Measurements from ENCODE around the gene BCR. TPM values are rescaled to one million over a fixed set of nuclear protein-coding genes. Genes with fewer than 3 reads are reported as not detected.
A peak's percentile ranks its signal among the peaks of the same experiment; 100 is the strongest.
"Not testable (repeated sequence)": the region's sequence is repeated elsewhere in the genome, so short reads cannot be mapped to it uniquely, and the experiment has no call there.

Gene BCR
- total RNA-seq, 1 donor from 2014 or later, result 24.3 TPM

- no peak for DNase-seq (ENCODE audit: low spot score)
- intact Hi-C loops (cut with DNase I), result loop anchor here (10.0 kb wide), 1 partner anchor 334 kb away; no protein-coding TSS in a partner anchor
These were observed 108.2 kb downstream of the BCR start for GRCh38 chr22:23288301-23289129.

- intact Hi-C loops (cut with DNase I), result loop anchor here (10.0 kb wide), 1 partner anchor 334 kb away; no protein-coding TSS in a partner anchor
- no peak for DNase-seq (ENCODE audit: low spot score)
These were observed 108.8 kb downstream of the BCR start for GRCh38 chr22:23289130-23289503.

- intact Hi-C loops (cut with DNase I), result loop anchor here (10.0 kb wide), 1 partner anchor 335 kb away; no protein-coding TSS in a partner anchor
- no peak for DNase-seq (ENCODE audit: low spot score)
These were observed 109.8 kb downstream of the BCR start for GRCh38 chr22:23289851-23290724.

GRCh38 chr22:23291806-23292452, 111.6 kb downstream of the BCR start:
- DNase-seq (ENCODE audit: low spot score), result no peak
- intact Hi-C loops (cut with DNase I), result no loop called here

- DNase-seq (ENCODE audit: low spot score), result no peak
- intact Hi-C loops (cut with DNase I), result no loop called here
These were observed 112.4 kb downstream of the BCR start for GRCh38 chr22:23292453-23293350.

- intact Hi-C loops (cut with DNase I), result no loop called here
- no peak for DNase-seq (ENCODE audit: low spot score)
These were observed 113.4 kb downstream of the BCR start for GRCh38 chr22:23293720-23294119.

- intact Hi-C loops (cut with DNase I), result no loop called here
- no peak for DNase-seq (ENCODE audit: low spot score)
These were observed 113.9 kb downstream of the BCR start for GRCh38 chr22:23294221-23294620.

- no peak for DNase-seq (ENCODE audit: low spot score)
- intact Hi-C loops (cut with DNase I), result no loop called here
These were observed 120.2 kb downstream of the BCR start for GRCh38 chr22:23300476-23300875.

- DNase-seq (ENCODE audit: low spot score), result no peak
- intact Hi-C loops (cut with DNase I), result no loop called here
These were observed 121.3 kb downstream of the BCR start for GRCh38 chr22:23301591-23301990.

- intact Hi-C loops (cut with DNase I), result no loop called here
- peak; percentile 71 for DNase-seq (ENCODE audit: low spot score)
These were observed 122.1 kb downstream of the BCR start for GRCh38 chr22:23302171-23303002.

- no peak for DNase-seq (ENCODE audit: low spot score)
- intact Hi-C loops (cut with DNase I), result no loop called here
These were observed 125.1 kb downstream of the BCR start for GRCh38 chr22:23305321-23305910.

GRCh38 chr22:23305922-23306374, 125.6 kb downstream of the BCR start:
- intact Hi-C loops (cut with DNase I), result no loop called here
- no peak for DNase-seq (ENCODE audit: low spot score)

- no peak for DNase-seq (ENCODE audit: low spot score)
- intact Hi-C loops (cut with DNase I), result no loop called here
These were observed 126.2 kb downstream of the BCR start for GRCh38 chr22:23306438-23306921.

- intact Hi-C loops (cut with DNase I), result no loop called here
- no peak for DNase-seq (ENCODE audit: low spot score)
These were observed 126.6 kb downstream of the BCR start for GRCh38 chr22:23306926-23307325.

- intact Hi-C loops (cut with DNase I); DNase-seq (ENCODE audit: low spot score): not testable (repeated sequence)
These were observed 127.2 kb downstream of the BCR start for GRCh38 chr22:23307511-23307910.

GRCh38 chr22:23309261-23309660, 129.0 kb downstream of the BCR start:
- intact Hi-C loops (cut with DNase I); DNase-seq (ENCODE audit: low spot score): not testable (repeated sequence)

- DNase-seq (ENCODE audit: low spot score); intact Hi-C loops (cut with DNase I): not testable (repeated sequence)
These were observed 130.3 kb downstream of the BCR start for GRCh38 chr22:23310443-23311097.
